Germinal center (tissue), 1 donor: ENCODE measurements around the gene TNPO1.
A peak's percentile ranks its signal among the peaks of the same experiment; 100 is the strongest.
"Not testable (repeated sequence)": the region's sequence is repeated elsewhere in the genome, so short reads cannot be mapped to it uniquely, and the experiment has no call there.

ENCODE experiments used
- DNase-seq: peaks from one replicate; pipeline ENCODE4 v3.0.0; 2012; ENCODE audit warnings: mixed read lengths, low spot score

Gene TNPO1

GRCh38 chr5:72934953-72935725 is 118.7 kb downstream of the TNPO1 start:
- DNase-seq: not testable (repeated sequence)

- DNase-seq: no peak
Measured at GRCh38 chr5:72936893-72937292, 120.4 kb downstream of the TNPO1 start.

- DNase-seq: no peak
Measured at GRCh38 chr5:72937517-72938061, 121.1 kb downstream of the TNPO1 start.

- DNase-seq: no peak
Measured at GRCh38 chr5:72938206-72938605, 121.7 kb downstream of the TNPO1 start.

- DNase-seq: no peak
Measured at GRCh38 chr5:72940082-72940481, 123.6 kb downstream of the TNPO1 start.

- DNase-seq: no peak
Measured at GRCh38 chr5:72943307-72943706, 126.8 kb downstream of the TNPO1 start.

- no peak for DNase-seq
Measured at GRCh38 chr5:72947498-72947897, 131.0 kb downstream of the TNPO1 start.

GRCh38 chr5:72949481-72949880 is 133.0 kb downstream of the TNPO1 start:
- no peak for DNase-seq

GRCh38 chr5:72951671-72952468 is 135.4 kb downstream of the TNPO1 start:
- no peak for DNase-seq

- DNase-seq: no peak
Measured at GRCh38 chr5:72954389-72954788, 137.9 kb downstream of the TNPO1 start.

- DNase-seq: no peak
Measured at GRCh38 chr5:72955143-72955767, 138.8 kb downstream of the TNPO1 start.

GRCh38 chr5:72955768-72956323 is 139.4 kb downstream of the TNPO1 start, which contains the start of gene FCHO2:
TSS of gene FCHO2 (plus strand) at chr5:72956041. CDS start at chr5:72956097, 56 bp downstream.
- peak; percentile 96 for DNase-seq

GRCh38 chr5:72956324-72957140 is 140.1 kb downstream of the TNPO1 start:
- DNase-seq: peak; percentile 49

- no peak for DNase-seq
Measured at GRCh38 chr5:72957337-72957736, 140.9 kb downstream of the TNPO1 start.

- DNase-seq: no peak
Measured at GRCh38 chr5:72959257-72959656, 142.8 kb downstream of the TNPO1 start.
